Naive thymus-derived CD8-positive, alpha-beta T cell (primary cell): Measurements from ENCODE around the gene TRIM39. TPM values are rescaled to one million over a fixed set of nuclear protein-coding genes. Genes with fewer than 3 reads are reported as not detected.

Experiments used
- ATAC-seq, 2 donors: fragments of 150-1000 bp; cut with Tn5 transposase in 1 of 2; sonication (Bioruptor Pico), chemical (Tn5 transposase) in 1 of 2; 1 replicate in 1 of 2; 2 replicates in 1 of 2; pipeline ENCODE4 v1.10.0; 2021; ENCODE audit warnings: mild to moderate bottlenecking in 2 of 2, moderate library complexity in 2 of 2
- POLR2A ChIA-PET: fragments of 350-600 bp; sonication (Branson Sonifier 250); formaldehyde crosslinking; loops from one replicate; lab custom pipeline; 2021; ENCODE audit warnings: antibody characterized with exemption; lab: Charles Lee
- DNase-seq, 10 donors: peaks; one replicate each; pipeline versions ENCODE4 v3.0.0 to v3.0.0-alpha.2; 2020 to 2022
- H3K27ac Mint-ChIP-seq, 10 donors: one replicate each; pipeline ENCODE4 v1.8.0; 2020 to 2022; ENCODE audit warnings: mild to moderate bottlenecking in 10 of 10, mixed read lengths in 10 of 10, moderate library complexity in 4 of 10, inconsistent platforms in 1 of 10
- H3K27me3 Mint-ChIP-seq, 5 donors: one replicate each; pipeline ENCODE4 v1.8.0; 2021 to 2022; ENCODE audit warnings: mixed read lengths in 5 of 5
- H3K36me3 Mint-ChIP-seq, 3 donors: one replicate each; pipeline ENCODE4 v1.8.0; 2020 to 2022; ENCODE audit warnings: mixed read lengths in 3 of 3, mild to moderate bottlenecking in 2 of 3, inconsistent platforms in 1 of 3
- H3K4me1 Mint-ChIP-seq, 4 donors: one replicate each; pipeline ENCODE4 v1.8.0; 2021 to 2022; ENCODE audit warnings: mixed read lengths in 4 of 4
- H3K4me3 Mint-ChIP-seq, 10 donors: one replicate each; pipeline ENCODE4 v1.8.0; 2020 to 2022; ENCODE audit warnings: mild to moderate bottlenecking in 10 of 10, mixed read lengths in 10 of 10, moderate library complexity in 6 of 10, inconsistent platforms in 1 of 10
- H3K9me3 Mint-ChIP-seq, 9 donors: one replicate each; pipeline ENCODE4 v1.8.0; 2020 to 2022; ENCODE audit warnings: mixed read lengths in 9 of 9, mild to moderate bottlenecking in 3 of 9, inconsistent platforms in 1 of 9, moderate library complexity in 1 of 9
- polyA plus RNA-seq, 3 donors: library from polyadenylated mRNA; unstranded; fragments of 300-500 nt; fragmentation: Illumina TruSeq; gene quantifications; one replicate each; pipeline ENCODE4 v1.2.3, GENCODE V29; 2021
- total RNA-seq, 8 experiments: library from RNA in 2 of 8; stranded (reverse) in 2 of 8; gene quantifications; one replicate each; pipeline ENCODE4 v1.2.3 and lab custom pipeline; 2021 to 2026

Gene TRIM39
- total and polyA plus RNA-seq, 5 experiments from 2014 or later = 6.6 to 23.1 (median 15.4) TPM

GRCh38 chr6:30329331-30329730 is 2.6 kb downstream of the TRIM39 start:
- H3K36me3 Mint-ChIP-seq = peaks cover 0 to 53% (median 8%) of the 10 kb centered on the region in 3 donors
- POLR2A ChIA-PET = interaction anchor here (0.7 to 4.1 kb wide), 3 partner anchors 15 to 1239 kb away, joined by 3 to 36 read pairs (median 3); partner anchors contain the start of gene TRIM26
- ATAC-seq = no peak
- no peaks in the 10 kb centered on the region for H3K9me3 Mint-ChIP-seq
- peaks cover 29 to 42% (median 33%) of the 10 kb centered on the region in 4 donors for H3K4me1 Mint-ChIP-seq
- H3K4me3 Mint-ChIP-seq = no peak overlapping the region
- no peaks in the 10 kb centered on the region for H3K27me3 Mint-ChIP-seq
- no peak for DNase-seq
- peak overlapping the region in 4 of 10 donors; percentile 39 to 58 (median 50) for H3K27ac Mint-ChIP-seq

GRCh38 chr6:30331981-30332380 is 5.3 kb downstream of the TRIM39 start:
- peaks cover 12 to 21% (median 17%) of the 10 kb centered on the region in 4 donors for H3K4me1 Mint-ChIP-seq
- no peaks in the 10 kb centered on the region for H3K27me3 Mint-ChIP-seq
- H3K9me3 Mint-ChIP-seq = no peaks in the 10 kb centered on the region
- no peak overlapping the region for H3K27ac Mint-ChIP-seq
- POLR2A ChIA-PET = no interaction called here
- no peak for ATAC-seq
- peaks cover 0 to 77% (median 15%) of the 10 kb centered on the region in 3 donors for H3K36me3 Mint-ChIP-seq
- DNase-seq = no peak
- H3K4me3 Mint-ChIP-seq = no peak overlapping the region

- ATAC-seq = no peak
- H3K4me3 Mint-ChIP-seq = no peak overlapping the region
- H3K4me1 Mint-ChIP-seq = peaks cover 0 to 4% (median 2%) of the 10 kb centered on the region in 4 donors
- no peaks in the 10 kb centered on the region for H3K9me3 Mint-ChIP-seq
- H3K27me3 Mint-ChIP-seq = no peaks in the 10 kb centered on the region
- no peak for DNase-seq
- POLR2A ChIA-PET = no interaction called here
- H3K36me3 Mint-ChIP-seq = peaks cover 0 to 90% (median 18%) of the 10 kb centered on the region in 3 donors
- H3K27ac Mint-ChIP-seq = peak overlapping the region in 1 of 10 donors; percentile 43
Measured at GRCh38 chr6:30334075-30334783, 7.5 kb downstream of the TRIM39 start.

GRCh38 chr6:30340589-30341054 is 13.9 kb downstream of the TRIM39 start:
- Mint-ChIP-seq H3K27me3 (no peaks in the 10 kb centered on the region), H3K4me3 (no peak overlapping the region), H3K27ac (peak overlapping the region in 1 of 10 donors; percentile 43), H3K9me3 (no peaks in the 10 kb centered on the region), H3K4me1 (peaks cover 2 to 9% (median 7%) of the 10 kb centered on the region in 4 donors), H3K36me3 (peaks cover 0 to 61% (median 13%) of the 10 kb centered on the region in 3 donors)
- POLR2A ChIA-PET = no interaction called here
- ATAC-seq (no peak), DNase-seq (no peak)

GRCh38 chr6:30341218-30341617 is 14.5 kb downstream of the TRIM39 start:
- Mint-ChIP-seq H3K4me3 (no peak overlapping the region), H3K36me3 (peaks cover 0 to 60% (median 13%) of the 10 kb centered on the region in 3 donors), H3K27ac (peak overlapping the region in 1 of 10 donors; percentile 43), H3K4me1 (peaks cover 5 to 14% (median 13%) of the 10 kb centered on the region in 4 donors), H3K27me3 (no peaks in the 10 kb centered on the region), H3K9me3 (no peaks in the 10 kb centered on the region)
- ATAC-seq = no peak
- DNase-seq = no peak
- POLR2A ChIA-PET = no interaction called here

GRCh38 chr6:30341728-30342127 is 15.0 kb downstream of the TRIM39 start:
- POLR2A ChIA-PET = no interaction called here
- peaks cover 0 to 59% (median 9%) of the 10 kb centered on the region in 3 donors for H3K36me3 Mint-ChIP-seq
- H3K9me3 Mint-ChIP-seq = no peaks in the 10 kb centered on the region
- ATAC-seq (no peak), DNase-seq (no peak)
- H3K27ac Mint-ChIP-seq = peak overlapping the region in 2 of 10 donors; percentile 27 to 32
- H3K4me1 Mint-ChIP-seq = peaks cover 5 to 18% (median 16%) of the 10 kb centered on the region in 4 donors
- peak overlapping the region in 1 of 10 donors; percentile 41 for H3K4me3 Mint-ChIP-seq
- no peaks in the 10 kb centered on the region for H3K27me3 Mint-ChIP-seq

- POLR2A ChIA-PET = interaction anchor here (0.6 to 2.3 kb wide), 3 partner anchors 11 to 18 kb away, joined by 3 to 18 read pairs (median 3); partner anchors contain the start of gene TRIM39
- DNase-seq = no peak
- ATAC-seq = no peak
- H3K36me3 Mint-ChIP-seq = peaks cover 0 to 45% (median 9%) of the 10 kb centered on the region in 3 donors
- H3K9me3 Mint-ChIP-seq = no peaks in the 10 kb centered on the region
- peak overlapping the region; percentile 81 to 97 (median 90) for H3K4me3 Mint-ChIP-seq
- peaks cover 8 to 29% (median 26%) of the 10 kb centered on the region in 4 donors for H3K4me1 Mint-ChIP-seq
- H3K27ac Mint-ChIP-seq = peak overlapping the region in 9 of 10 donors; percentile 62 to 98 (median 96)
- no peaks in the 10 kb centered on the region for H3K27me3 Mint-ChIP-seq
Measured at GRCh38 chr6:30344191-30344867, 17.6 kb downstream of the TRIM39 start.

- POLR2A ChIA-PET = interaction anchor here (0.6 to 2.3 kb wide), 3 partner anchors 12 to 19 kb away, joined by 3 to 18 read pairs (median 3); partner anchors contain the start of gene TRIM39
- H3K9me3 Mint-ChIP-seq = no peaks in the 10 kb centered on the region
Measured at GRCh38 chr6:30344868-30345671, 18.3 kb downstream of the TRIM39 start, which contains the start of gene RPP21. TSS of gene RPP21 (plus strand) at chr6:30345156. CDS start at chr6:30345172, 16 bp downstream.

GRCh38 chr6:30345852-30346251 is 19.1 kb downstream of the TRIM39 start:
- Mint-ChIP-seq H3K9me3 (no peaks in the 10 kb centered on the region), H3K4me1 (peaks cover 8 to 42% (median 26%) of the 10 kb centered on the region in 4 donors), H3K27me3 (no peaks in the 10 kb centered on the region), H3K27ac (peak overlapping the region; percentile 85 to 98 (median 96)), H3K36me3 (peaks cover 0 to 29% (median 9%) of the 10 kb centered on the region in 3 donors), H3K4me3 (peak overlapping the region; percentile 81 to 97 (median 90))
- DNase-seq = no peak
- POLR2A ChIA-PET = interaction anchor here (2.3 kb wide), 1 partner anchor 19 kb away, joined by 18 read pairs; the partner anchor contains the start of gene TRIM39
- no peak for ATAC-seq

More at GRCh38 chr6:30344868-30345671, 18.3 kb downstream of the TRIM39 start, which contains the start of gene RPP21:
- Mint-ChIP-seq H3K36me3 (peaks cover 0 to 37% (median 9%) of the 10 kb centered on the region in 3 donors), H3K4me3 (peak within 1 kb of the TSS; percentile 81 to 97 (median 90)), H3K4me1 (peaks cover 8 to 36% (median 26%) of the 10 kb centered on the region in 4 donors), H3K27ac (peak within 1 kb of the TSS; percentile 85 to 98 (median 96)), H3K27me3 (no peaks in the 10 kb centered on the region)
- DNase-seq (peak; percentile 76 to 91 (median 85)), ATAC-seq (peak; percentile 97 to 98)

- H3K4me1 Mint-ChIP-seq = peaks cover 6 to 42% (median 26%) of the 10 kb centered on the region in 4 donors
- POLR2A ChIA-PET = no interaction called here
- H3K9me3 Mint-ChIP-seq = no peaks in the 10 kb centered on the region
- peak overlapping the region in 1 of 10 donors; percentile 22 for H3K27ac Mint-ChIP-seq
- peaks cover 0 to 5% (median 2%) of the 10 kb centered on the region in 5 donors for H3K27me3 Mint-ChIP-seq
- DNase-seq (no peak), ATAC-seq (no peak)
- H3K36me3 Mint-ChIP-seq = peaks cover 0 to 17% (median 4%) of the 10 kb centered on the region in 3 donors
- H3K4me3 Mint-ChIP-seq = peak overlapping the region in 1 of 10 donors; percentile 11
Measured at GRCh38 chr6:30348957-30349356, 22.2 kb downstream of the TRIM39 start.

- Mint-ChIP-seq H3K4me3 (no peak overlapping the region), H3K36me3 (peaks cover 0 to 17% (median 4%) of the 10 kb centered on the region in 3 donors), H3K27ac (no peak overlapping the region), H3K27me3 (peaks cover 0 to 5% (median 2%) of the 10 kb centered on the region in 5 donors), H3K9me3 (no peaks in the 10 kb centered on the region), H3K4me1 (peaks cover 6 to 41% (median 25%) of the 10 kb centered on the region in 4 donors)
- no peak for DNase-seq
- ATAC-seq = no peak
- POLR2A ChIA-PET = no interaction called here
Measured at GRCh38 chr6:30349421-30350177, 22.9 kb downstream of the TRIM39 start.
